Heart left ventricle (tissue), 16 donors: ENCODE results near the gene CDX2. TPM values are rescaled to one million over a fixed set of nuclear protein-coding genes. Genes with fewer than 3 reads are reported as not detected.

Source experiments
- ATAC-seq, 4 donors: fragments of 200-7000 bp; cut with Tn5 transposase; one replicate each; pipeline ENCODE4 v1.9.1; 2020 to 2022; ENCODE audit warnings: moderate library complexity in 4 of 4, mild to moderate bottlenecking in 3 of 4, moderate number of reproducible peaks in 1 of 4
- DNase-seq, 5 donors: peaks; one replicate each; pipeline ENCODE4 v3.0.0-alpha.2; 2020
- H3K27ac ChIP-seq, 12 donors: fragments of 200-600 bp; sonication (generic) in 4 of 12; one replicate each; pipeline versions ENCODE4 v1.5.0 to v1.8.0; 2016 to 2022; ENCODE audit warnings: mild to moderate bottlenecking in 2 of 12
- H3K27me3 ChIP-seq, 9 donors: fragments of 200-600 bp; sonication (generic) in 2 of 9; one replicate each; pipeline versions ENCODE4 v1.5.1 to v1.8.0; 2016 to 2022; ENCODE audit warnings: mild to moderate bottlenecking in 3 of 9
- H3K36me3 ChIP-seq, 9 donors: fragments of 200-600 bp; sonication (generic) in 2 of 9; one replicate each; pipeline versions ENCODE4 v1.5.0 to v1.8.0; 2018 to 2022; ENCODE audit warnings: mild to moderate bottlenecking in 2 of 9
- H3K4me1 ChIP-seq, 12 donors: fragments of 200-600 bp; sonication (generic) in 4 of 12; one replicate each; pipeline versions ENCODE4 v1.5.0 to v1.8.0; 2016 to 2022; ENCODE audit warnings: mild to moderate bottlenecking in 3 of 12
- H3K4me3 ChIP-seq, 12 donors: fragments of 200-600 bp; sonication (generic) in 4 of 12; one replicate each; pipeline versions ENCODE4 v1.5.0 to v1.8.0; 2017 to 2022; ENCODE audit warnings: mild to moderate bottlenecking in 9 of 12, moderate library complexity in 4 of 12
- H3K9me3 ChIP-seq, 12 donors: fragments of 200-600 bp; sonication (generic) in 4 of 12; one replicate each; pipeline versions ENCODE4 v1.5.0 to v1.8.0; 2016 to 2022; ENCODE audit warnings: mild to moderate bottlenecking in 1 of 12
- POLR2A ChIP-seq, 2 donors: fragments of 450-650 bp; IDR thresholded peaks; one replicate each; pipeline ENCODE4 v1.6.1; 2017; ENCODE audit warnings: antibody characterized with exemption in 2 of 2, mild to moderate bottlenecking in 2 of 2, moderate library complexity in 2 of 2
- WGBS, 4 donors: extraction: QIAGEN DNeasy Blood & Tissue Kit in 2 of 4; methylation state at CpG; one replicate each; pipeline versions ENCODE4 v1.1.5 to v1.1.7; 2013 to 2018; 5-methylcytosine and 5-hydroxymethylcytosine counted together
- intact Hi-C, 10 donors: fragments of 100-400 bp; cut with DNase I; formaldehyde crosslinking; loops; one replicate each; pipeline versions ENCODE4 v1.11.1 to v1.14.2; 2022
- polyA plus RNA-seq, 2 donors: library from polyadenylated mRNA; stranded (reverse); fragments of 200-250 nt; gene quantifications; one replicate each; pipeline ENCODE4 v1.2.3, GENCODE V29; 2013
- total RNA-seq, 9 donors: library from RNA; depleted of rRNA in 2 of 9; stranded (reverse); fragments of >200 nt in 2 of 9; fragmentation: NEBNext Ultra II Directional in 3 of 9; extraction: Animal tissue kit (Norgen Biotek cat#: 25700) in 3 of 9; gene quantifications; one replicate each; pipeline versions ENCODE4 v1.1.0 to v1.2.4, GENCODE V29; 2016 to 2023
- TF ChIP-seq, protein P1 (sequence below), 12 donors: fragments of 200-600 bp; sonication (generic) in 4 of 12; IDR thresholded peaks; one replicate each; pipeline versions ENCODE4 v1.5.0 to v1.8.0; 2018 to 2022; ENCODE audit warnings: antibody characterized with exemption in 12 of 12, mild to moderate bottlenecking in 5 of 12
- donor health status: ischemic (EF 13 %, LVEDD 7.1; RV severe dilation, severe dysfunction).
- donor health status: healthy with polysubstance abuse.
- donor health status: DM: no; HTN: yes; CAD: no.
- donor health status: DM: no; HTN: no; CAD: no.
- donor health status: ischemic (EF 25% LVEDD 6.9; RV normal size, moderate dysfunction).
- donor health status: ischemic (EF 25% LVEDD 5.7; RV mildly dilated, moderate dysfunction).
- donor health status: healthy.
- donor health status: DM: yes; HTN: yes; CAD: no.
- donor health status: ischemic (EF 35%, LVEDD 5.7; RV mildly dilated, moderate dysfunction).
- donor health status: nonischemic (EF 11% LVEDD 7.7; RV severe dilation, severe dysfunction).
- donor health status: DM: yes; HTN: yes; CAD: no.
- donor health status: PGD.
- donor health status: ischemic (EF 29% LVEDD 5.4; RV normal size, mild dysfunction).
- donor health status: nonischemic (EF 23%, LVEDD 6.1; RV moderate dilation, normal function).

CDX2 gene
- total and polyA plus RNA-seq, 11 donors, result not detected

DNA sequence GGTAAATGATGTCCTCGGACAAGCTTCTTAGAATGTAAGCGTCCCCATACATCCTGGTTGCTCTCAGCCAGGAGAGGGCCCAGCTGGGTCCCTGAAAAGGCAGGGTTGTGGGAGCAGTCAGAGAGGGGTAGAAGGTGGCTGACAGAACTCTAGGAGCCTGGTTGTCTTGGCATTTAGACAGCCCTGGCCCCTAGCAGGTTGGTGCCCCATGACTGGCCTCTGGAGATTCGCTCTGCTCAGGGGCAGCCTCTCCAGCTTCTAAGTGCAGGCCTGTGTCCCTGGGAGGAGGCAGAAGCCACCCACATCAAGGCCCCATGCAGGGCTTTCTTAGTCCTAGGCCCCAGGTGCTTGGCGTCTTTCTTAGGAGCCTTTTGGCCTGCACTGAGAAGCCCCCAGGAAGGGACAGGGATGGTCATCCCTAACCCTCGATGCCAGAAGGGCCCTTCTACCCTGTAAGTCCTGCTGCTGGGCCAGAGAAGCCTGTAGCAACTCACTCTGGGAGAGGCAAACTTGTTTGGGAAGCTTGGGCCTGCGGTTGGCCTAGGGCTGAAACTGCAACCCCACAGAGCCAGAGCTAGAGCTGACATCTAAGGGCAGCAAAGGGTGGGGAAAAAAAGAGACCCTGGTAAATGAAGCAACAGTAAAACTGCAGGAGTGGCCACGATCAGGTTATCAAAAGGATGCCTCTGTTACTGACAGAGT, 2.8 kb upstream of the CDX2 start:
- Histone ChIP-seq H3K9me3 (no peaks in the 10 kb centered on the region), H3K4me1 (peaks cover 0 to 22% (median 7%) of the 10 kb centered on the region in 12 donors), H3K36me3 (no peaks in the 10 kb centered on the region), H3K27ac (no peak overlapping the region), H3K4me3 (no peak overlapping the region), H3K27me3 (peaks cover 71 to 100% (median 98%) of the 10 kb centered on the region in 9 donors)
- intact Hi-C loops, result no loop called here
- WGBS, 4 donors, result 52 to 68% (median 60%) methylated on average over 5 to 7 of the region's 7 CpGs
- no peak for TF ChIP-seq POLR2A (IDR thresholded peaks at IDR 0.05)
- TF ChIP-seq, protein P1, sequence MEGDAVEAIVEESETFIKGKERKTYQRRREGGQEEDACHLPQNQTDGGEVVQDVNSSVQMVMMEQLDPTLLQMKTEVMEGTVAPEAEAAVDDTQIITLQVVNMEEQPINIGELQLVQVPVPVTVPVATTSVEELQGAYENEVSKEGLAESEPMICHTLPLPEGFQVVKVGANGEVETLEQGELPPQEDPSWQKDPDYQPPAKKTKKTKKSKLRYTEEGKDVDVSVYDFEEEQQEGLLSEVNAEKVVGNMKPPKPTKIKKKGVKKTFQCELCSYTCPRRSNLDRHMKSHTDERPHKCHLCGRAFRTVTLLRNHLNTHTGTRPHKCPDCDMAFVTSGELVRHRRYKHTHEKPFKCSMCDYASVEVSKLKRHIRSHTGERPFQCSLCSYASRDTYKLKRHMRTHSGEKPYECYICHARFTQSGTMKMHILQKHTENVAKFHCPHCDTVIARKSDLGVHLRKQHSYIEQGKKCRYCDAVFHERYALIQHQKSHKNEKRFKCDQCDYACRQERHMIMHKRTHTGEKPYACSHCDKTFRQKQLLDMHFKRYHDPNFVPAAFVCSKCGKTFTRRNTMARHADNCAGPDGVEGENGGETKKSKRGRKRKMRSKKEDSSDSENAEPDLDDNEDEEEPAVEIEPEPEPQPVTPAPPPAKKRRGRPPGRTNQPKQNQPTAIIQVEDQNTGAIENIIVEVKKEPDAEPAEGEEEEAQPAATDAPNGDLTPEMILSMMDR (IDR thresholded peaks at IDR 0.05), result no peak
- DNase-seq (no peak), ATAC-seq (no peak)

DNA sequence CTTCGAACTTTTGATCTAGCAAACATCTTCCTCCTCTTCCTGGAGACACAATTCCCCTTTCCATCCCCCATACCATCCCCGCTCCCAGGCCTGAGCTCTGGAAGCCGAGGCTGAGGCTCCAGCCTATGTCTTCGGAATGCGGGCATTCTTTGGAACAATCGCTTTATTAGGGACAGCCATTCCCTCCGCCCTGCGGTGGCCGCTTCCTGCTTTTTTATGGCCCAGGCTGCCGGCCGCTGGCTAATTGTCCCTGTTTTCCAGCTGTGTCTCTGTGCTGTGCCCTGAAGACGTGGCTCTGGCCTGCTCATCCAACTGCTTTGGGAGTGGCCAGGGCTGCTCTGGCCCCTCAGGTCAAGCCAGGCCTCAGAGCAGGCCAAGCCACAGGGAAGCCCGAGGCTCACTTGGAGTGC, 2.1 kb upstream of the CDX2 start:
- H3K36me3 ChIP-seq, result no peaks in the 10 kb centered on the region
- H3K9me3 ChIP-seq, result no peaks in the 10 kb centered on the region
- no peak overlapping the region for H3K27ac ChIP-seq
- no peak for TF ChIP-seq POLR2A (IDR thresholded peaks at IDR 0.05)
- TF ChIP-seq, protein P1 (IDR thresholded peaks at IDR 0.05), result no peak
- peaks cover 0 to 29% (median 7%) of the 10 kb centered on the region in 12 donors for H3K4me1 ChIP-seq
- H3K27me3 ChIP-seq, result peaks cover 69 to 100% (median 98%) of the 10 kb centered on the region in 9 donors
- no peak overlapping the region for H3K4me3 ChIP-seq
- intact Hi-C loops, result no loop called here
- ATAC-seq, result no peak
- 32 to 54% (median 41%) methylated on average over 13 of the region's 13 CpGs for WGBS, 4 donors
- no peak for DNase-seq

DNA sequence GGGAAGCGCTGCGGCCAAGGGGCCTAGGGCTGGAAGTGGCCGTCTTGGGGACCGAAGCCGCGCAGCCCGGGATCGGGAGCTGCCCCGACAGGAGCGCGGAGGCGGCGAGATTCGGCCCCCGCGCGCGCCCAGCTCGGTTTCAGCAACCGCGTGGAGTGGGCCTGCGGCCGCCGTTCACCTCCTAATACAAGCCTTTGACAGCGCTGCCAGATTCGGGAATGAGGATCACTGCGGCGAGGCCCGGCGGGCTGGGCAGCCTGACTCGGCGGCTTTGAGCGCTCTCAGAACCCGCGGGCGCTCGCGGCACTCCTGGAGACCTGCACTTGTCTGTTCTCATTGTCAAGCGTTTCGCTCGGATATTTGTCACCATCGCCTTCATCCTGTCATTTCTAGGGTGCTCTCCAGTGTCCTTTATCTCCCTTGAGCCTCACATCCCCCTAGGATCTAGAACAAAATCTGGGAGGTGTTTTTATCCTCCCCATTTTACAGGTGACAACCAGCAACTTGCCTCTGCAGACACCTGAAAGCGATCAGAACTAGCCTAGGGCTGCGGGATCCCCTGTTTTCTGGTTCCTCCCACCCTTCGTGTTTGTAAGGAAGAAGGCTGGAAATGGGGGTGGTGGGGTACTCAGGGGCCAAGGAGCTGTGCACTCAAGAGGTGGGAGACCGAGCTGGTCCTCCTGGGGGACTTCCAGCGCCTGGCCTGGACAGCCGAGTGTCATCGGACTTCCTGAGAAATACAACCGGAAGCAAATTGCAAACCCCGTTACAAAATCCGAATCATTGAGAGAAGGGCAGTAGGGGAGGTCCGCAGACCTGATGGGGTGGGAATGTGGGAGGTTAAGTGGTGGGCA, 1.5 kb upstream of the CDX2 start:
- peaks cover 69 to 100% (median 98%) of the 10 kb centered on the region in 9 donors for H3K27me3 ChIP-seq
- 3 to 5% (median 5%) methylated on average over 37 to 53 of the region's 53 CpGs for WGBS, 4 donors
- H3K27ac ChIP-seq, result no peak overlapping the region
- H3K36me3 ChIP-seq, result no peaks in the 10 kb centered on the region
- H3K9me3 ChIP-seq, result no peaks in the 10 kb centered on the region
- peaks cover 0 to 30% (median 7%) of the 10 kb centered on the region in 12 donors for H3K4me1 ChIP-seq
- H3K4me3 ChIP-seq, result no peak overlapping the region
- TF ChIP-seq, protein P1 (IDR thresholded peaks at IDR 0.05), result no peak
- TF ChIP-seq POLR2A (IDR thresholded peaks at IDR 0.05), result no peak
- intact Hi-C loops, result no loop called here
- DNase-seq (no peak), ATAC-seq (no peak)

DNA sequence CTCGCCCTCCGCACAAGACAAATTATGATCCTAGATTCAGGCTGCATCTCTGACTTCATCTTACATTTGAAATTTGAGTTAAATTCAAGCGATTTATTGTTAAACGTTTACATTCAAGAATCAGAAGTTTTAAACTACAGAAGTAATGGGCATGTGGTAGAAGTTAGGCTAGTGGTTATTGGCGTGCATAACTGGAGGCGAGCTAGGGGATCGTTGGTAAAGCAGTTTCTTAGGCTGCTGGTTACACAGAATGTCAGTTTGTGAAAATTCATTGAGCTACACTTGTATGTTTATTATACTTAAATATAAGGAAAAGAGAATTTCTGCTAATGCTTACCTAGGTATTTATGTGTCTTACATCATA, 733 bp upstream of the CDX2 start:
- intact Hi-C loops, result loop anchor here in 1 of 10 donors (5.0 kb wide), 1 partner anchor 48 kb away; no protein-coding TSS in a partner anchor
- Histone ChIP-seq H3K4me1 (peaks cover 0 to 27% (median 7%) of the 10 kb centered on the region in 12 donors), H3K27me3 (peaks cover 74 to 100% (median 98%) of the 10 kb centered on the region in 9 donors), H3K4me3 (no peak overlapping the region), H3K36me3 (no peaks in the 10 kb centered on the region), H3K9me3 (no peaks in the 10 kb centered on the region), H3K27ac (no peak overlapping the region)
- TF ChIP-seq POLR2A (IDR thresholded peaks at IDR 0.05), result no peak
- TF ChIP-seq, protein P1 (IDR thresholded peaks at IDR 0.05), result no peak
- DNase-seq, result no peak
- 6 to 12% (median 10%) methylated on average over 7 of the region's 7 CpGs for WGBS, 4 donors
- no peak for ATAC-seq
